Neural cell (in vitro differentiated cells): ENCODE measurements around the gene TSPAN18. TPM values are rescaled to one million over a fixed set of nuclear protein-coding genes. Genes with fewer than 3 reads are reported as not detected.
A peak's percentile ranks its signal among the peaks of the same experiment; 100 is the strongest.

Experiments used
- H2AFZ ChIP-seq: fragments of 200-600, 300-800 bp; sonication (generic), shearing (Covaris generic); 2 replicates; pipeline ENCODE4 v1.6.0; 2014; ENCODE audit warnings: low read depth, mild to moderate bottlenecking, antibody characterized with exemption, low read length, moderate library complexity
- H3F3A ChIP-seq: fragments of 200-600 bp; shearing (Covaris generic); 2 replicates; pipeline ENCODE4 v1.6.1; 2016; ENCODE audit warnings: mild to moderate bottlenecking, moderate library complexity, mixed read lengths, antibody characterized with exemption, low read length; ENCODE audit not compliant: insufficient read depth, poor library complexity, severe bottlenecking
- H3K27ac ChIP-seq: fragments of 200-600, 300-800 bp; sonication (generic), shearing (Covaris generic); 2 replicates; pipeline ENCODE4 v1.5.1; 2014; ENCODE audit warnings: mild to moderate bottlenecking, low read length, moderate library complexity
- H3K27me3 ChIP-seq: fragments of 300-800, 200-600 bp; sonication (generic), shearing (Covaris generic); 2 replicates; pipeline ENCODE4 v1.6.0; 2014; ENCODE audit warnings: mild to moderate bottlenecking, low read depth, low read length, moderate library complexity; ENCODE audit not compliant: insufficient read depth
- H3K36me3 ChIP-seq: fragments of 300-800, 200-600 bp; sonication (generic), shearing (Covaris generic); 2 replicates; pipeline ENCODE4 v1.5.1; 2014; ENCODE audit warnings: mild to moderate bottlenecking, antibody characterized with exemption, low read length, moderate library complexity; ENCODE audit not compliant: insufficient read depth
- H3K4me2 ChIP-seq: fragments of 300-800, 200-600 bp; sonication (generic), shearing (Covaris generic); 2 replicates; pipeline ENCODE4 v1.6.0; 2014; ENCODE audit warnings: mild to moderate bottlenecking, low read length
- H3K4me3 ChIP-seq: fragments of 300-800, 200-600 bp; sonication (generic), shearing (Covaris generic); 2 replicates; pipeline ENCODE4 v1.5.1; 2014; ENCODE audit warnings: mild to moderate bottlenecking, low read length, moderate library complexity
- H3K79me2 ChIP-seq: fragments of 200-600 bp; shearing (Covaris generic); replicated peaks from 2 replicates; pipeline ENCODE4 v1.6.0; 2014; ENCODE audit warnings: mild to moderate bottlenecking, low read length, moderate library complexity; ENCODE audit not compliant: insufficient read depth
- H3K9ac ChIP-seq: fragments of 300-800, 200-600 bp; sonication (generic), shearing (Covaris generic); 2 replicates; pipeline ENCODE4 v1.6.1; 2016; ENCODE audit warnings: mild to moderate bottlenecking, low read length, mixed read lengths
- H3K9me2 ChIP-seq: fragments of 200-600 bp; shearing (Covaris generic); 2 replicates; pipeline ENCODE4 v1.6.1; 2016; ENCODE audit warnings: mild to moderate bottlenecking, low read length, mixed read lengths; ENCODE audit not compliant: insufficient read depth
- H3K9me3 ChIP-seq: fragments of 200-600, 300-800 bp; sonication (generic), shearing (Covaris generic); 2 replicates; pipeline ENCODE4 v1.6.1; 2016; ENCODE audit warnings: mild to moderate bottlenecking, mixed run types, low read length, moderate library complexity, mixed read lengths
- H4K20me1 ChIP-seq: fragments of 200-600 bp; shearing (Covaris generic); 2 replicates; pipeline ENCODE4 v1.6.1; 2016; ENCODE audit warnings: mild to moderate bottlenecking, mixed run types; ENCODE audit not compliant: insufficient read depth
- CTCF ChIP-seq: fragments of 450-650 bp; IDR thresholded peaks from 2 replicates; pipeline ENCODE4 v1.5.1; 2014; ENCODE audit warnings: antibody characterized with exemption, mild to moderate bottlenecking, moderate library complexity; ENCODE audit not compliant: poor library complexity, severe bottlenecking
- EP300 ChIP-seq: fragments of 450-650 bp; conservative IDR thresholded peaks from 2 replicates; pipeline ENCODE4 v1.6.1; 2014; ENCODE audit warnings: antibody characterized with exemption, mild to moderate bottlenecking, moderate library complexity; ENCODE audit not compliant: poor library complexity, severe bottlenecking
- EZH2 ChIP-seq: fragments of 200-600, 300-800 bp; shearing (Covaris generic), sonication (generic); IDR thresholded peaks from 2 replicates; pipeline ENCODE4 v1.6.1; 2014; ENCODE audit warnings: antibody characterized with exemption, low read length, borderline replicate concordance, mild to moderate bottlenecking; ENCODE audit not compliant: insufficient read depth, poor library complexity, severe bottlenecking
- MXI1 ChIP-seq: fragments of 450-650 bp; conservative IDR thresholded peaks from 2 replicates; pipeline ENCODE4 v1.6.1; 2014; ENCODE audit warnings: antibody characterized with exemption, mild to moderate bottlenecking; ENCODE audit not compliant: poor library complexity, severe bottlenecking
- POLR2AphosphoS5 ChIP-seq: IDR thresholded peaks from 2 replicates; pipeline ENCODE4 v1.6.1; 2012
- RAD21 ChIP-seq: fragments of 450-650 bp; conservative IDR thresholded peaks from 2 replicates; pipeline ENCODE4 v1.6.1; 2014; ENCODE audit warnings: antibody characterized with exemption, mild to moderate bottlenecking, moderate library complexity
- SMC3 ChIP-seq: fragments of 450-650 bp; conservative IDR thresholded peaks from 2 replicates; pipeline ENCODE4 v1.6.1; 2014; ENCODE audit warnings: antibody characterized with exemption, mild to moderate bottlenecking, moderate library complexity; ENCODE audit not compliant: poor library complexity
- TAF1 ChIP-seq: IDR thresholded peaks from 2 replicates; pipeline ENCODE4 v1.6.1; 2012; ENCODE audit warnings: low read depth
- polyA plus RNA-seq: library from polyadenylated mRNA; depleted of rRNA; stranded (reverse); fragments of >200 nt; gene quantifications from 2 replicates; pipeline ENCODE4 v1.2.3, GENCODE V29; 2014
- TF ChIP-seq, protein P1 (sequence below): IDR thresholded peaks from 2 replicates; pipeline ENCODE4 v1.6.1; 2012; ENCODE audit warnings: borderline replicate concordance

Gene TSPAN18
- polyA plus RNA-seq, 1 donor from 2014 or later, result 8.4 TPM

DNA sequence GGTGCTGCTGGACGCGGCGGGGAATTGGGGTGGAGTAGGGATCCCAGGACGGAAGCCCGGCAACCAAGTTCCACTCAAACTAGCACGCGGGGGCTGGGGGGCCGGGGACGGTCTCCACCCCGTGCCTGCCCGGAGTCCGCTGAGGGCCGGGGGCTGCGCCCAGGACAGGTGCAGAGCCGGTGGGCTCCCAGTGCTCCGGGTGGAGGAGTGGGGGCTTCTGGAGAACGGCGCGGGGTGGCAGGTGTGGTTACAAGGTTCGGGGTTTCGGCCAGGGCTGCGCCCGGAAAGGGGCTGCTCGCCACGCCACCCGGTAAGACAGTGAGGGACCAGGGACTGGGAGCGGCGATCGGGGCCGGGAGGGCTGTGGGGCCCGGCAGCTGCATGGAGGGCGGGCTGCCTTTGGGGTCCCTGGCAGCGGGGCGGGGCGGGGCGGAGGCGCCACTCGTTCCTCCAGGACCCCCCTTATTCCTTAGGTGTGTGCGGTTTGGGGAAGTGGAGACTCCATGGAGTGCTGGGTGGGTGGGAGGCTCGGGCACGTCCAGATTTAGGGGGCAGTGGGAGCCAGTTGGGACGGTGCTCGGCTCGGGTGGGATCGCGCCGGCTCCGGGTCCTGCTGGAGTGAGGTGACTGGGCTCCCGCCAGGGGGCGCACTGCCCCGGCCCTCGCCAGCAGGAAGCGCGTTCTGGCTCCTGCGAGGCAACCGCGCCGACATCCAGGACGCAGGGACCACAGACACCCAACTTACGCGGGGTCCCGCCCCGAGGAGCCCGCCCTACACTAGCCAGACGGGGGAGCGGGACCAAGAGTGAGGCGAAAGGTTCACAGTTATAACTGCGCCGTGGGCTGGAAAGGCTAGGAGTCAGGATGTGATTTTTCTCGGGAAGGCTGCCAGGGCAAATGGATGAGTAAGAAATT lies 868 bp downstream of the TSPAN18 start:
- peak overlapping the region; percentile 60 for H3K27ac ChIP-seq
- H3K9ac ChIP-seq, result peak overlapping the region; percentile 86
- no peaks in the 10 kb centered on the region for H3K27me3 ChIP-seq
- H3K36me3 ChIP-seq, result no peaks in the 10 kb centered on the region
- peaks cover 45% of the 10 kb centered on the region for H3K79me2 ChIP-seq
- TF ChIP-seq, protein P1, sequence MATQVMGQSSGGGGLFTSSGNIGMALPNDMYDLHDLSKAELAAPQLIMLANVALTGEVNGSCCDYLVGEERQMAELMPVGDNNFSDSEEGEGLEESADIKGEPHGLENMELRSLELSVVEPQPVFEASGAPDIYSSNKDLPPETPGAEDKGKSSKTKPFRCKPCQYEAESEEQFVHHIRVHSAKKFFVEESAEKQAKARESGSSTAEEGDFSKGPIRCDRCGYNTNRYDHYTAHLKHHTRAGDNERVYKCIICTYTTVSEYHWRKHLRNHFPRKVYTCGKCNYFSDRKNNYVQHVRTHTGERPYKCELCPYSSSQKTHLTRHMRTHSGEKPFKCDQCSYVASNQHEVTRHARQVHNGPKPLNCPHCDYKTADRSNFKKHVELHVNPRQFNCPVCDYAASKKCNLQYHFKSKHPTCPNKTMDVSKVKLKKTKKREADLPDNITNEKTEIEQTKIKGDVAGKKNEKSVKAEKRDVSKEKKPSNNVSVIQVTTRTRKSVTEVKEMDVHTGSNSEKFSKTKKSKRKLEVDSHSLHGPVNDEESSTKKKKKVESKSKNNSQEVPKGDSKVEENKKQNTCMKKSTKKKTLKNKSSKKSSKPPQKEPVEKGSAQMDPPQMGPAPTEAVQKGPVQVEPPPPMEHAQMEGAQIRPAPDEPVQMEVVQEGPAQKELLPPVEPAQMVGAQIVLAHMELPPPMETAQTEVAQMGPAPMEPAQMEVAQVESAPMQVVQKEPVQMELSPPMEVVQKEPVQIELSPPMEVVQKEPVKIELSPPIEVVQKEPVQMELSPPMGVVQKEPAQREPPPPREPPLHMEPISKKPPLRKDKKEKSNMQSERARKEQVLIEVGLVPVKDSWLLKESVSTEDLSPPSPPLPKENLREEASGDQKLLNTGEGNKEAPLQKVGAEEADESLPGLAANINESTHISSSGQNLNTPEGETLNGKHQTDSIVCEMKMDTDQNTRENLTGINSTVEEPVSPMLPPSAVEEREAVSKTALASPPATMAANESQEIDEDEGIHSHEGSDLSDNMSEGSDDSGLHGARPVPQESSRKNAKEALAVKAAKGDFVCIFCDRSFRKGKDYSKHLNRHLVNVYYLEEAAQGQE, result no peak
- TF ChIP-seq EZH2 (no peak), MXI1 (peak; percentile 55), CTCF (peak; percentile 91), POLR2AphosphoS5 (peak; percentile 63), TAF1 (peak; percentile 46), SMC3 (peak; percentile 99), EP300 (peak; percentile 14), RAD21 (peak; percentile 96)
- H3F3A ChIP-seq, result no peaks in the 10 kb centered on the region
- H4K20me1 ChIP-seq, result no peaks in the 10 kb centered on the region
- peak overlapping the region; percentile 73 for H2AFZ ChIP-seq
- no peaks in the 10 kb centered on the region for H3K9me2 ChIP-seq
- H3K4me3 ChIP-seq, result peak overlapping the region; percentile 96
- H3K9me3 ChIP-seq, result no peaks in the 10 kb centered on the region
- peak overlapping the region; percentile 73 for H3K4me2 ChIP-seq

DNA sequence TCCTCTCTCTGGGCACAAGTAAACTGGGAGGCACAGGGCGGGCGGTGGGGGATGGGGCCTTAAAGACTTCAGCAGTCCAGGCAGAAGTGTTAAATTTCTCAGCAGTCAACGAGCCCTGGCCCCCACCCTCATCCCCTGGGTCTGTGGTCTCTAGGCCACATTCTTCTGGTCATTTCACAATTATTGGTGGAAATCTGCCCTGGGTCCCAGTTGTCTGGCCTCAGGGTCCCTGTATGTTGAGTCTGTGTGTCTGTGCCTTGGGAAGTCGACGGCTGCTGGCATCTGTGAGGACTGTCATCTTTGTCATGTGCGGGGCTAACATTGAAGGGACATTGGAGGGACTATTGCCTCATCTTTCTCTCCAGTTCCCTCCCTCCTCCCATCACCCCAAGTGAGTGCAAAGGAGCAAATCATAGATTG lies 1.7 kb downstream of the TSPAN18 start:
- no peak overlapping the region for H2AFZ ChIP-seq
- no peaks in the 10 kb centered on the region for H3K9me2 ChIP-seq
- H3K4me3 ChIP-seq, result peak overlapping the region; percentile 96
- no peaks in the 10 kb centered on the region for H3F3A ChIP-seq
- H3K27ac ChIP-seq, result no peak overlapping the region
- TF ChIP-seq MXI1, result no peak
- TF ChIP-seq, protein P1, result no peak
- TF ChIP-seq TAF1, result no peak
- no peak for TF ChIP-seq SMC3
- TF ChIP-seq EP300, result no peak
- TF ChIP-seq CTCF, result no peak
- TF ChIP-seq RAD21, result no peak
- TF ChIP-seq POLR2AphosphoS5, result no peak
- TF ChIP-seq EZH2, result no peak
- H3K9me3 ChIP-seq, result no peaks in the 10 kb centered on the region
- H3K27me3 ChIP-seq, result no peaks in the 10 kb centered on the region
- H3K4me2 ChIP-seq, result peak overlapping the region; percentile 73
- H3K36me3 ChIP-seq, result no peaks in the 10 kb centered on the region
- peaks cover 50% of the 10 kb centered on the region for H3K79me2 ChIP-seq
- no peaks in the 10 kb centered on the region for H4K20me1 ChIP-seq
- peak overlapping the region; percentile 86 for H3K9ac ChIP-seq
